Neural crest cell (in vitro differentiated cells): Measurements from ENCODE around the gene PAX6. TPM values are rescaled to one million over a fixed set of nuclear protein-coding genes. Genes with fewer than 3 reads are reported as not detected.

Experiments used
- DNase-seq: peaks from one replicate; pipeline ENCODE4 v3.0.0; 2021; ENCODE audit warnings: low read depth, mixed read lengths, low spot score
- H3K27ac Mint-ChIP-seq: one replicate; pipeline ENCODE4 v1.8.0; 2021; ENCODE audit warnings: mild to moderate bottlenecking, mixed read lengths; ENCODE audit not compliant: unreplicated experiment
- H3K27me3 Mint-ChIP-seq: 2 replicates; pipeline ENCODE4 v1.8.0; 2021; ENCODE audit warnings: low read depth, mild to moderate bottlenecking, mixed read lengths
- H3K36me3 Mint-ChIP-seq: 2 replicates; pipeline ENCODE4 v1.8.0; 2021; ENCODE audit warnings: low read depth, mild to moderate bottlenecking, mixed read lengths
- H3K4me1 Mint-ChIP-seq: 2 replicates; pipeline ENCODE4 v1.8.0; 2021; ENCODE audit warnings: mixed read lengths
- H3K4me3 Mint-ChIP-seq: one replicate; pipeline ENCODE4 v1.8.0; 2021; ENCODE audit warnings: mild to moderate bottlenecking, mixed read lengths
- H3K9me3 Mint-ChIP-seq: 2 replicates; pipeline ENCODE4 v1.8.0; 2021; ENCODE audit warnings: mixed read lengths
- total RNA-seq: library from RNA; stranded (reverse); gene quantifications from 2 replicates; pipeline ENCODE4 v1.2.1, GENCODE V29; 2021
- TF ChIP-seq, protein P1 (sequence below): fragments of 200-600 bp; sonication (generic); conservative IDR thresholded peaks from 2 replicates; pipeline ENCODE4 v1.5.0; 2021; ENCODE audit warnings: antibody characterized with exemption, mild to moderate bottlenecking

PAX6 gene
- total RNA-seq, 1 donor from 2014 or later = 83.7 TPM

GRCh38 chr11:31817621-31818424 is 6.7 kb upstream of the PAX6 start:
- Mint-ChIP-seq H3K4me3 (peak overlapping the region; percentile 78), H3K4me1 (peaks cover 20% of the 10 kb centered on the region), H3K9me3 (no peaks in the 10 kb centered on the region), H3K27me3 (peaks cover 97% of the 10 kb centered on the region), H3K27ac (no peak overlapping the region), H3K36me3 (no peaks in the 10 kb centered on the region)
- peak; percentile 20 for DNase-seq
- TF ChIP-seq, protein P1, sequence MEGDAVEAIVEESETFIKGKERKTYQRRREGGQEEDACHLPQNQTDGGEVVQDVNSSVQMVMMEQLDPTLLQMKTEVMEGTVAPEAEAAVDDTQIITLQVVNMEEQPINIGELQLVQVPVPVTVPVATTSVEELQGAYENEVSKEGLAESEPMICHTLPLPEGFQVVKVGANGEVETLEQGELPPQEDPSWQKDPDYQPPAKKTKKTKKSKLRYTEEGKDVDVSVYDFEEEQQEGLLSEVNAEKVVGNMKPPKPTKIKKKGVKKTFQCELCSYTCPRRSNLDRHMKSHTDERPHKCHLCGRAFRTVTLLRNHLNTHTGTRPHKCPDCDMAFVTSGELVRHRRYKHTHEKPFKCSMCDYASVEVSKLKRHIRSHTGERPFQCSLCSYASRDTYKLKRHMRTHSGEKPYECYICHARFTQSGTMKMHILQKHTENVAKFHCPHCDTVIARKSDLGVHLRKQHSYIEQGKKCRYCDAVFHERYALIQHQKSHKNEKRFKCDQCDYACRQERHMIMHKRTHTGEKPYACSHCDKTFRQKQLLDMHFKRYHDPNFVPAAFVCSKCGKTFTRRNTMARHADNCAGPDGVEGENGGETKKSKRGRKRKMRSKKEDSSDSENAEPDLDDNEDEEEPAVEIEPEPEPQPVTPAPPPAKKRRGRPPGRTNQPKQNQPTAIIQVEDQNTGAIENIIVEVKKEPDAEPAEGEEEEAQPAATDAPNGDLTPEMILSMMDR = no peak

DNA sequence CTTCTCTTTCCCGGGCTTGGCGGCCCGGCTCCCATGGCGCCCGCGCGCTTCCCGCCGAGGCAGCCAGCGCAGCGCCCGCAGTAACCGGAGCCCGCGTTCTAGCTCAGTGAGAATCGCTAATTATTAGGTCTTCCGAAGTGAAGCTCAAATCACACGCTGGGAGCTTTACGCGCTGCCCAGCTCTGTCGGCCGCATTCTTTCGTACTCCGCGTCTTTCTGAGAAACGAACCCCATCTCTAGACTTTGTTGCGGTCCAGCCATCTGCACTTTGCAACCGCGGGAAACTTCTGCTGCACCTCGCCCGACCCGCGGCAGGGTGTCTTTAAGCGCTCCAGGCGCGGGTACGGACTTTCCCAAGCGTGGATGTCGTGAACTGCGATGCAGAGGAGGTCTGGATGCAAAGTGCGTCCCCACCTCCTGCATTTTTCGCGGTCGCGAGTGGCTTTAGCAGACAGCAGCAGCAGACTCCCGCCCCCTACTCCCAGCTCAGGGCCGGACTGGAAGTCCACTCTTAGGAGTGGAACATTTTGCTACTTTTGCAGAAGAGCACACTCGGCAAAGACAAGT is 6.0 kb upstream of the PAX6 start:
- Mint-ChIP-seq H3K9me3 (no peaks in the 10 kb centered on the region), H3K27ac (no peak overlapping the region), H3K4me3 (peak overlapping the region; percentile 78), H3K4me1 (peaks cover 26% of the 10 kb centered on the region), H3K27me3 (peaks cover 97% of the 10 kb centered on the region), H3K36me3 (no peaks in the 10 kb centered on the region)
- TF ChIP-seq, protein P1 = no peak
- peak; percentile 23 for DNase-seq

- Mint-ChIP-seq H3K9me3 (no peaks in the 10 kb centered on the region), H3K4me1 (peaks cover 30% of the 10 kb centered on the region), H3K27me3 (peaks cover 96% of the 10 kb centered on the region), H3K27ac (no peak overlapping the region), H3K4me3 (peak overlapping the region; percentile 87), H3K36me3 (no peaks in the 10 kb centered on the region)
- TF ChIP-seq, protein P1 = no peak
- no peak for DNase-seq
Measured at GRCh38 chr11:31816468-31817053, 5.4 kb upstream of the PAX6 start.

DNA sequence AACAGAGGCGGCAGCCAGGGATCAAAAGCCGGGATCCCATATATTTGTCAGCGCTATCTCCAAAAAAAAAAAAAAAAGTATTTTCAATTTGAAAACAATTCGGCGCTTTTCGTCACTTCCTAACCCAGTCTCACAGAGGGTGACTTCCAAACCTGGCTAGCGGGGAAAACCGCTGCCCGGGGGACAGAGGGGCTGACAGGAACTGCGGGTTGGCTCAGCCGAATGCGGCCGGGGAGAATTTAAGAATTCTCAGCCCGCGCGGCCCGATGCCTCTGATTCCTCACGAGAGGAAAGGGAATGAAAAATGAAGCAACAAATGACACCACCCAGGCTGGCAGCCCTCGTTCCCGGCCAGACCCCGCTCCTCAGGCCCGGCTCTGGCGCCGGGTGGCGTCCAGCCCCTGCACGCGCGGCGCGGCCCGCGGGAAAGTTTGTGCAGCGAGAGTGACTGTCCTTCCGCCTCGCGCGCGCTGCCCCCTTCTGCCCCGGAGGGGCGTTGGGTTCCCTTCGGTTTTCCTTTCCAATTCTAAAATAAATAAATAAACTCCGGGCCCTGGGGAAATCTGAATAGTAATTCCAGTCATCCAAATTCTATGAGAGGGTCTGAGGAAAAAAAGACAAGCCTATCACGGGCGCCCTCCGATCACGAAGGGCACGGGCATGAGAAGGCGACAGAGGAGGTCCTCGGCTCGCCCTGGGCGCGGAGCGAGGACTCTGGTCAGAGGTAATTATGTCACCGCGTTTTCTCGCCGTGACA is 4.8 kb upstream of the PAX6 start:
- DNase-seq = peak; percentile 10
- H3K27me3 Mint-ChIP-seq = peaks cover 96% of the 10 kb centered on the region
- H3K4me3 Mint-ChIP-seq = peak overlapping the region; percentile 87
- peaks cover 3% of the 10 kb centered on the region for H3K36me3 Mint-ChIP-seq
- TF ChIP-seq, protein P1 = no peak
- H3K27ac Mint-ChIP-seq = no peak overlapping the region
- H3K9me3 Mint-ChIP-seq = no peaks in the 10 kb centered on the region
- H3K4me1 Mint-ChIP-seq = peaks cover 34% of the 10 kb centered on the region

DNA sequence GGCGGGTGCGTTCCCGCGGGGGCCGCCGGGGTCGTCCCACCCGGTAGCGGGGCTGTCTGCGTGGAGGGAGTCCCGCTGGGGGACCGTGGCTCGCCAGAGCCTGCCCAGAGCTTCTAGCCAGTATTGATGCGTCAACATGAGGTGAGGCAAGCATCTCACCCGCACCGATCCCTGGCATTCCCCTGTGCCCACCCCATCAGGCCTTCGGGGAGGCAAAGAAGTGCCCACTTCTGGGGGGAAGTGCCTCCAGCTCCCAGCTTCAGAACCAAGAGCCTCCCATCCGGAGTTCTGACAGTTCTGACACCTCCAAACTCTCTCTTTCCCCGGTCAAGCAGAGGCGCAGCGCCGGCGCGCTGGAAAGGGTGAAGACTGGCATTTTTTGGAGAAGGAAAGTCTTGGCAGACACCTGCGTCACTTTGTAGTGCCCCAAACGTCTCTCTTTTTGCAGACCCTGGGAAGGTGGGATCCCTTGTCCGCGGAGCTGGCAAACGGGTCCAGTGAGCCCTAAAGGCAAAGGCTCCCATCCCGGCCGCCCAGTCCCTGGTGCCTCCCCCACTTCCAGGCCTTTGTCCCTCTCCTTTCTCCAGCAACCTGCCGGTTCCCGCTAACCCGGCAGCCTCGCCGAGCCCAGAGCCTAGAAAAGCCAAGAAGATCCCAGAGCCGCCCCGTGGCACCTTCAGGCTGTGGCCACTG is 3.2 kb upstream of the PAX6 start:
- Mint-ChIP-seq H3K27ac (no peak overlapping the region), H3K27me3 (peaks cover 94% of the 10 kb centered on the region), H3K4me1 (peaks cover 42% of the 10 kb centered on the region)

More for the DNA sequence above, 3.2 kb upstream of the PAX6 start:
- Mint-ChIP-seq H3K9me3 (no peaks in the 10 kb centered on the region), H3K4me3 (peak overlapping the region; percentile 83), H3K36me3 (peaks cover 10% of the 10 kb centered on the region)
- TF ChIP-seq, protein P1 = no peak
- peak; percentile 20 for DNase-seq
